HepG2 (cell line): ENCODE measurements around the gene ARHGEF10L. TPM values are rescaled to one million over a fixed set of nuclear protein-coding genes. Genes with fewer than 3 reads are reported as not detected.

Experiments used
- ATAC-seq: fragments of 200-7000 bp; cut with Tn5 transposase; 3 replicates; pipeline ENCODE4 v1.9.1; 2020; ENCODE audit warnings: mild to moderate bottlenecking, moderate library complexity
- BruUV-seq: library from RNA; stranded (reverse); fragments of 400-500 nt; replicated peaks from 2 replicates; lab custom pipeline; 2021; lab: Mats Ljungman, UMichigan
- CTCF ChIA-PET: fragments of 300-600 bp; formaldehyde crosslinking; extraction: SDS; loops from one replicate; lab custom pipeline; 2021; ENCODE audit warnings: low total read pairs, inconsistent platforms, low intra/inter-chr PET ratio; lab: Yijun Ruan, JAX
- POLR2A ChIA-PET: fragments of 350-600 bp; sonication (Branson Sonifier 250); formaldehyde crosslinking; loops from one replicate; lab custom pipeline; 2020; ENCODE audit warnings: antibody characterized with exemption, inconsistent platforms; lab: Yijun Ruan, JAX
- DNase-seq: peaks from one replicate; pipeline ENCODE4 v3.0.0-alpha.2; 2015; ENCODE audit warnings: low spot score
- FAIRE-seq: peaks from 3 replicates; lab custom pipeline; 2011; peaks lifted over from hg19 to GRCh38; lab: Jason Lieb, UNC
- H2AFZ ChIP-seq: one replicate; pipeline ENCODE4 v1.6.1; 2011; ENCODE audit warnings: low read length, inconsistent platforms
- H3K27ac ChIP-seq: fragments of 300-600 bp; 3 replicates; pipeline ENCODE4 v1.8.0; 2011; ENCODE audit warnings: mixed run types, mild to moderate bottlenecking, mixed read lengths, low read length, inconsistent platforms; ENCODE audit not compliant: insufficient read depth; ENCODE audit errors: extremely low read length
- H3K27me3 ChIP-seq, 2 experiments: fragments of 200-600 bp in 1 of 2; 2 replicates in 1 of 2; 3 replicates in 1 of 2; pipeline versions ENCODE4 v1.6.0 to v1.8.0; 2011; ENCODE audit warnings: low read length in 2 of 2, mild to moderate bottlenecking in 2 of 2, moderate library complexity in 2 of 2, inconsistent platforms in 1 of 2; ENCODE audit not compliant: insufficient read depth in 2 of 2, control insufficient read depth in 1 of 2
- H3K36me3 ChIP-seq, 2 experiments: fragments of 200-600 bp in 1 of 2; replicated peaks in 1 of 2; 2 replicates in 1 of 2; 3 replicates in 1 of 2; pipeline versions ENCODE4 v1.5.1 to v1.8.0; 2011; ENCODE audit warnings: low read length in 2 of 2, inconsistent platforms in 1 of 2; ENCODE audit not compliant: insufficient read depth in 2 of 2, control insufficient read depth in 1 of 2
- H3K4me1 ChIP-seq: 2 replicates; pipeline ENCODE4 v1.5.1; 2012; ENCODE audit warnings: low read length, inconsistent platforms; ENCODE audit not compliant: insufficient read depth
- H3K4me2 ChIP-seq: 2 replicates; pipeline ENCODE4 v1.6.0; 2011; ENCODE audit warnings: low read depth, low read length, inconsistent platforms
- H3K4me3 ChIP-seq, 3 experiments: fragments of 200-600 bp in 1 of 3; sonication (generic), shearing (Covaris generic) in 1 of 3; replicated peaks in 1 of 3; 2 replicates each; pipeline ENCODE4 v1.5.1; 2011 to 2016; ENCODE audit warnings: low read length in 3 of 3, inconsistent platforms in 2 of 3, low read depth in 2 of 3, mild to moderate bottlenecking in 2 of 3, control low read depth in 1 of 3, mixed read lengths in 1 of 3; ENCODE audit not compliant: insufficient read depth in 1 of 3
- H3K79me2 ChIP-seq: one replicate; pipeline ENCODE4 v1.6.1; 2011; ENCODE audit warnings: low read length, inconsistent platforms; ENCODE audit not compliant: insufficient read depth
- H3K9ac ChIP-seq: 2 replicates; pipeline ENCODE4 v1.6.0; 2011; ENCODE audit warnings: mild to moderate bottlenecking, low read depth, low read length, inconsistent platforms; ENCODE audit not compliant: insufficient read depth
- H3K9me3 ChIP-seq: 2 replicates; pipeline ENCODE4 v1.5.1; 2012; ENCODE audit warnings: mild to moderate bottlenecking, low read length
- H4K20me1 ChIP-seq: 2 replicates; pipeline ENCODE4 v1.6.0; 2011; ENCODE audit warnings: inconsistent platforms, mild to moderate bottlenecking, low read length, moderate library complexity; ENCODE audit not compliant: insufficient read depth
- GMEB2 ChIP-seq: IDR thresholded peaks from 2 replicates; pipeline ENCODE4 v1.6.1; 2016; ENCODE audit warnings: missing biosample characterization, missing genetic modification reagents, low read depth
- MED13 ChIP-seq: sonication (generic); formaldehyde crosslinking; IDR thresholded peaks from 2 replicates; pipeline ENCODE4 v1.5.0; 2020; ENCODE audit warnings: missing genetic modification reagents
- MYC ChIP-seq: sonication (generic); formaldehyde crosslinking; IDR thresholded peaks from 2 replicates; pipeline ENCODE4 v1.9.0; 2021; ENCODE audit warnings: missing genetic modification reagents, borderline replicate concordance
- NFE2 ChIP-seq: sonication (generic); formaldehyde crosslinking; IDR thresholded peaks from 2 replicates; pipeline ENCODE4 v1.4.0; 2020; ENCODE audit warnings: missing genetic modification reagents
- ZBTB25 ChIP-seq: IDR thresholded peaks from 2 replicates; pipeline ENCODE4 v1.6.1; 2018; ENCODE audit warnings: missing genetic modification reagents
- ZMYM4 ChIP-seq: sonication (generic); formaldehyde crosslinking; IDR thresholded peaks from 2 replicates; pipeline ENCODE4 v1.8.1; 2023; ENCODE audit warnings: mild to moderate bottlenecking, missing genetic modification reagents
- ZNF619 ChIP-seq: sonication (generic); formaldehyde crosslinking; IDR thresholded peaks from 2 replicates; pipeline ENCODE4 v1.4.0; 2020; ENCODE audit warnings: mild to moderate bottlenecking, missing genetic modification reagents
- ZNF678 ChIP-seq: sonication (generic); formaldehyde crosslinking; IDR thresholded peaks from 2 replicates; pipeline ENCODE4 v1.4.0; 2020; ENCODE audit warnings: mild to moderate bottlenecking, missing genetic modification reagents
- WGBS: methylation state at CpG from one replicate; pipeline ENCODE4 v1.1.6; 2017; ENCODE audit warnings: low lambda C conversion rate; 5-methylcytosine and 5-hydroxymethylcytosine counted together
- in situ Hi-C: cut with HindIII; loops from 2 replicates; pipeline ENCODE4 v1.10.0; 2017; ENCODE audit warnings: low pct_unique_long_range_greater_than_20kb; ENCODE audit not compliant: extremely low pct_ligation_motif_present
- intact Hi-C: fragments of 100-400 bp; cut with micrococcal nuclease; formaldehyde crosslinking; loops from one replicate; pipeline ENCODE4 v1.10.0; 2022; ENCODE audit not compliant: unreplicated experiment
- polyA plus RNA-seq, 8 experiments: library from polyadenylated mRNA; depleted of rRNA in 3 of 8; stranded (reverse) in 7 of 8; unstranded in 1 of 8; fragments of >200 nt; fragmentation: Illumina TruSeq in 4 of 8; extraction: Trizol in 4 of 8; gene quantifications; 2 replicates each; pipeline versions ENCODE4 v1.2.1 to v1.2.3, GENCODE V29; 2011 to 2016; ENCODE audit warnings: low read depth in 4 of 8, missing spikeins in 1 of 8, mixed read lengths in 1 of 8; ENCODE audit not compliant: insufficient read depth in 1 of 8
- total RNA-seq, 5 experiments: library from RNA; depleted of rRNA; stranded (reverse); fragments of >200 nt; fragmentation: Illumina TruSeq; extraction: Trizol; gene quantifications; 2 replicates each; pipeline ENCODE4 v1.2.3, GENCODE V29; 2016; ENCODE audit warnings: low read depth in 1 of 5

Gene ARHGEF10L
- total and polyA plus RNA-seq, 2 of the 13 experiments (the other 11 are each of a cell fraction or from before 2014, with no cell fraction given): 46.5 to 78.3 TPM

DNA sequence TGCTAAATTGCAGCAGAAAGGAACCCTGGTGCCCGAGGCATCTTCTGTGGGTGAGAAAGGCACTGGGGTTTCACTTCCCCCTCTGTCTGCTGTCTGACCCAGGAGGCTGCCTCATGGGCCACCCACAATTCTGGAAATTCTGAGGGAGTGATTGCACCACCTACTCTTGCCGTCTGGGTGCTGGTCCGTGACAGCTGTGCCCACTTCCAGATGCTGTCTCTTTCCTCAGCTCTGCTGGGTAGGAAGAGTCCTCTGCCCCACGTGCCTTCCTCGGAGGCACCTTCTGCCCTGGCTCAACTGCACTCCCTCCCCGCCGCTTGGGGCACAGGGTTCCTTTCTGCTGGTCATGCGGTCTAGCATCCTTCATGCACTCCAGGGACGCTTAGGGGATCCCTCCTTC, 96.3 kb downstream of the ARHGEF10L start:
- CTCF ChIA-PET: no interaction called here
- POLR2A ChIA-PET: no interaction called here
- Histone ChIP-seq H3K27ac (no peak overlapping the region), H2AFZ (no peak overlapping the region), H4K20me1 (peaks cover 6% of the 10 kb centered on the region; the same call in 1 of the 2 replicates), H3K36me3 (peaks cover 69 to 94% of the 10 kb centered on the region in 2 experiments), H3K9me3 (no peaks in the 10 kb centered on the region), H3K4me2 (no peak overlapping the region), H3K79me2 (no peaks in the 10 kb centered on the region), H3K27me3 (no peaks in the 10 kb centered on the region), H3K9ac (no peak overlapping the region), H3K4me3 (no peak overlapping the region), H3K4me1 (no peaks in the 10 kb centered on the region)
- in situ Hi-C loops (no loop called here), intact Hi-C loops (no loop called here)
- ATAC-seq (no peak), DNase-seq (no peak), FAIRE-seq (no peak)
- WGBS: 98% methylated on average over 6 of the region's 9 CpGs
- TF ChIP-seq ZNF619 (CRISPR knock-in tag) (no peak), GMEB2 (no peak), NFE2 (CRISPR knock-in tag) (no peak), MED13 (CRISPR knock-in tag) (no peak), MYC (CRISPR knock-in tag) (no peak), ZMYM4 (CRISPR knock-in tag) (no peak), ZBTB25 (CRISPR knock-in tag) (no peak), ZNF678 (CRISPR knock-in tag) (no peak)
- no TSS peak for BruUV-seq
